GM19193 (cell line): Measurements from ENCODE around the gene CDRT15.

Source experiments
- POLR2A ChIP-seq: IDR thresholded peaks from 4 replicates; pipeline ENCODE4 v1.6.1; 2011; ENCODE audit not compliant: insufficient read depth, insufficient read length; ENCODE audit errors: extremely low read depth

Gene CDRT15

DNA sequence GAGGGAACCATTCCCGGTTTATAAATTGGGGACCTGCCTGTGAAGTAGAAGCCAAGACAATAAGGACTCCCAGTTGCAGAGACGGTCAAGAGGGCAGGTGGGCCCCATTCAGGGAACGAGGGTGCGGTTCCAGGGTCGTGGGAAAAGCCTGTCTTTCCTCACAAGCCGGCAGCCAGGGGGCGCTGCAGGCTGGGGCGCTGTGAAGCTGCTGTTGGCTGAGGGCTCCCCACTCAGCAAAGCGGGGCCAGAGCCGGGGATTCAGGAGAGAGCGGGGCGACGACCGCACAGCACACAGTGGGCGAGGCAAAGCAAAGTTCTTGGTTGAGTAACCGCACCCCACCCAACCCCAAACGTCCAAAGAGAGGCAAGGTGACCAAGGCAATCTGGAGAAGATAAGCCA lies 24.9 kb downstream of the CDRT15 start:
- no peak for TF ChIP-seq POLR2A

DNA sequence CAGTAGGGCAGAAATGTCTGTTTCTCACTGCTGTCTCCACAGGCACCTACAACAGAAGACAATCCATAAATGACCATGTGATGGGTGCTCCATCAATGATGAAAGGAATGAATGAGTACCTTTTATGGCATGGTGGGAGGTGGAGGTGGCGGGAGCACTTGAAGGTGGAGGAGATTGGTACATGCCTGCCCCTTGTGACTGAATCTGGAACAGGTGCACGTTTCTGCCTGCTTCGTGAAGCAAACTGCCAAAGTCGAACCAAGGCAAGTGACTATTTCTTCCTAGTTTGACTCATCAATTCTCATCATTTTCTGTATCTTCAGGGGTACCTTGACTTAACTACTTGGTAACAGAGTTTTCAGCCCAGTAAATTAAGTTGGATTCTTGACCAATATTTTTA lies 25.4 kb downstream of the CDRT15 start:
- no peak for TF ChIP-seq POLR2A

GRCh38 chr17:14209215-14209614 lies 27.4 kb downstream of the CDRT15 start:
- no peak for TF ChIP-seq POLR2A

DNA sequence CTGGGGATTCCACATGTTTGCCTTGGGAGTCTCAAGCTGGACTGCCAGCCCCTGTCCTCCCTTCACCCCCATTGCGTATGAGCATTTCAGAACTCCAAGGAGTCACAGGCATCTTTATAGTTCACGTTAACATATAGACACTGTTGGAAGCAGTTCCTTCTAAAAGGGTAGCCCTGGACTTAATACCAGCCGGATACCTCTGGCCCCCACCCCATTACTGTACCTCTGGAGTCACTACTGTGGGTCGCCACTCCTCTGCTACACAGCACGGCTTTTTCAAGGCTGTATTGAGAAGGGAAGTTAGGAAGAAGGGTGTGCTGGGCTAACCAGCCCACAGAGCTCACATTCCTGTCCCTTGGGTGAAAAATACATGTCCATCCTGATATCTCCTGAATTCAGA lies 28.9 kb downstream of the CDRT15 start:
- no peak for TF ChIP-seq POLR2A

DNA sequence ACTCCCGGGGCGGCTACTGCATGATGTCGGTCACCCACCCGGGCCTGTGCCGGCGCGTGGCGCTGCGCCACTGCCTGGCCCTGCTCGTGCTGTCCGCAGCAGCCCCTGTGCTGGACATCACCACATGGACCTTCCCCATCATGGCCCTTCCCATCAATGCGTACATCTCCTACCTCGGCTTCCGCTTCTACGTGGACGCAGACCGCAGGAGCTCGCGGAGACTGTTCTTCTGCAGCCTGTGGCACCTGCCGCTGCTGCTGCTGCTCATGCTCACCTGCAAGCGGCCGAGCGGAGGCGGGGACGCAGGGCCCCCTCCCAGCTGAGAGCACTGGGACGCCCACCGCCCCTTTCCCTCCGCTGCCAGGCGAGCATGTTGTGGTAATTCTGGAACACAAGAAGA lies 29.8 kb downstream of the CDRT15 start:
- TF ChIP-seq POLR2A: no peak

DNA sequence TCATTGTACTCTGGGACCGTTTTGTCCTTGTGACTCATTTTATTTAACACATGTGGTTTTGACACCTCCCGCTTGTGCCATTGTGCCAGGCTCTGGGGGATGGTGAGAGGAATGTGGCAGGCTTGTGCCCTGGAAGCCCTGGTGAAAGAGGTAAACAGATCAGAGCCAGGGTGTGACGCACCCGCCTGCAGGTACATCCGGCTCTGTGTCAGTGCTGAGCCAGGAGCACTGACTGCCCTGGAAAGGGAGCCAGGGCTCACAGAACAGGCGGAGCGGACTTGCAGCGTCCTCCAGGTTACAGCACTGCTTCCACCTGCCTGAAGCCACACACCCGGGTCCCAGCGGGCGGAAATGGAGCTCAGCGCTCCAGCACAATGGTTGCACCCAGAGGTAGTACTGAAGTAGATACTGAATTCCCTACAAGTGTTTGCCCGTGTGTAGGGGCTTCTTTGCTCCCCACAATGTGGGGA lies 30.6 kb downstream of the CDRT15 start:
- no peak for TF ChIP-seq POLR2A

DNA sequence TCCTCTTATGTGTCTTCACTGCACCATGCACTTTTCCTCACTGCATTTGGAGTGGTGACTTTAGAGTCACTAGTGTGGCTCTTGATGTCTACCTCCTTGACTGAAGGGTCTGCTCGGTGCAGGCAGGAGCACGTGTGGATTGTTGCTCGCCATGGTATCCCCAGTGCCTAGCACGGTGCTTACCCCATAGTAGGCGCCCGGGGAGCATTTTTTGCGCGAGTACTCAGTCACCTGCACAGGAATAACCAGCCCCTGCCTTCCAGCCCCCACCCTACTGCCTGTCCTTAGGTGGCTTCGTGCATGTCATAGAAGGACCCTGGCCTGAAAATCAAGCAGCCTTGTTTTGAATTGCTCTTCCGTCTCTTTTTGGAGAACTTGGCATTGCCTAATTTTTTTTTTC lies 31.3 kb downstream of the CDRT15 start:
- TF ChIP-seq POLR2A: no peak

DNA sequence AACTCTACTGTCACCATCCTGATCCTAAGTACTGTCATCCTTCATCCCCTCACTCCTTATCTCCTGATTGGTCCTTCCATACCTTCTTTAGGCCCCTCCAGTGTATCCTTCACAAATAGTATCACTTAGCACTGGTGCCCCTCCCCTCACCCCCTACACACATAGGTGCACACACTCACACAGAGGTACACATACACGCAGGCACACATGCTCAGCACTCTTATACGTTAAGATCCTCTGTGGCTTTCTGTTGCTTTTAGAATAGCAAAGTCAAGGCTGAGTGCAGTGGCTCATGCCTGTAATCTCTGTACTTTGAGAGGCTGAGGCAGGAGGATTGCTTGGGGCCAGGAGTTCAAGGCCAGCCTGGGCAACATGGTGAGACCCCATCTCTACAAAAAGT lies 32.1 kb downstream of the CDRT15 start:
- TF ChIP-seq POLR2A: no peak

GRCh38 chr17:14204084-14204483 lies 32.6 kb downstream of the CDRT15 start:
- no peak for TF ChIP-seq POLR2A

DNA sequence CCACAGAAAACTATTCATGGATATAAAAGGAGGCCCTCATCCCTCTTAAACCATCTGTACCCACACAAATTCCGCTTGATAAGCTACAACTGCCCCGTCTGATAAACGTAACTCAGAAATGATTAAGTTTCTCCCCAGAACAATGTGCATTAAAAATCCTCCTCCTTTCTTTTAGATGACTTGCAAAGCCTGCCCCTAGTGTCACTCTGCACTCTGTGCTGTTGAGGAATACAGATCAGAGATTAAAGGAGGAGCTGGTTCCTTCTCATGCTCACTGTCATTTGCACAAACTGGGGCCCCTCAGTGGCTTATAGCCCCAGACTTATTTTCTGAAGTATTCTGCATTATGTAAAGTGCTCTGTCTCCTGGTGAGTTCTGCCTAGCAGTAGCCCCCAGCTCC lies 33.3 kb downstream of the CDRT15 start:
- TF ChIP-seq POLR2A: no peak

DNA sequence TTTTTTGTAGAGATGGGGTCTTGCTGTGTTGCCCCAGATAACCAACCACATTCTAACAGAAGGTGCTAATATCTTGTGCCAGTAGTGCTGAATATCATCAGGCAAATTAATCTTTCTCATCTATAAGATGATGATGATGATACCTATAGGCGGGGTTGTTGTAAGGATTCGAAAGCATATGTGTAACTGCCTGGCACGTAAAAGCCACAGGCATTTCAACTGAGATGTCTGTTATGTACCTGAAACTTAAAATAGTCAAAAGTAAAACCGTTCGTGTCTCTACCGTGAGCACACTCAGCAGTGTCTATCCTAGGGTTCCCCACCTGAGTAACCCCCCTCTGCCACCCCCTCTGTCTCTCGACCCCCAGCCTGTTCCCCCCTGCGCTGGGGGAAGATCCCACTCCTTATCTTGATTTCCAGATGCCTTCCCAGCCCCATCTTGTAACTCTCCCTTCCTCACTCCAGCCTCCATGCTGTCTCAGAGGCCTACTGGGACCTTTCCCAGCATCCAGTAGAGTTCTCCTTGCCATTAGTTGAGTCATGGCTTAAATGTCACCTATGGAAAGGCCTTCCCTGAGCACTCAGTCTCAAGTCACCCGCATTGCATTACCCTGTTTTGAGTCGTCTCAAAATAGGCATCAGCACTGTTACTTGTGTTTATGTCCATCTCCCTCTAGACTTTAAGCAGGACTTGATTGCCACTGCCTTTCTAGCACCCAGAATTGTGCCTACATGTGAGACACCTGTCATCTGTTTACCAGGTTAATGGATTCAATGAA lies 34.1 kb downstream of the CDRT15 start:
- TF ChIP-seq POLR2A: no peak

GRCh38 chr17:14201988-14202380 lies 34.7 kb downstream of the CDRT15 start:
- TF ChIP-seq POLR2A: no peak

- no peak for TF ChIP-seq POLR2A
Observed at GRCh38 chr17:14201021-14201987, 35.4 kb downstream of the CDRT15 start.

- no peak for TF ChIP-seq POLR2A
Observed at GRCh38 chr17:14200354-14200753, 36.3 kb downstream of the CDRT15 start.

GRCh38 chr17:14199601-14200000 lies 37.1 kb downstream of the CDRT15 start:
- no peak for TF ChIP-seq POLR2A

GRCh38 chr17:14198575-14198974 lies 38.1 kb downstream of the CDRT15 start:
- no peak for TF ChIP-seq POLR2A
